Loucy (cell line): ENCODE data around the gene DAGLA.
A peak's percentile ranks its signal among the peaks of the same experiment; 100 is the strongest.

Experiments used
- H2AFZ ChIP-seq: fragments of 200-600 bp; sonication (generic); 2 replicates; pipeline ENCODE4 v1.6.0; 2016; ENCODE audit warnings: antibody characterized with exemption, mild to moderate bottlenecking, low read length, moderate library complexity
- H3F3A ChIP-seq: fragments of 200-600 bp; 2 replicates; pipeline ENCODE4 v1.6.0; 2016; ENCODE audit warnings: antibody characterized with exemption, low read depth, mild to moderate bottlenecking
- H3K27me3 ChIP-seq: fragments of 200-600 bp; sonication (generic); 2 replicates; pipeline ENCODE4 v1.6.1; 2014; ENCODE audit warnings: low read length, mild to moderate bottlenecking; ENCODE audit not compliant: insufficient read depth, poor library complexity, severe bottlenecking
- H3K36me3 ChIP-seq: fragments of 200-600 bp; sonication (generic); 2 replicates; pipeline ENCODE4 v1.6.1; 2016; ENCODE audit warnings: low read length; ENCODE audit not compliant: insufficient read depth
- H3K4me1 ChIP-seq: fragments of 200-600 bp; sonication (generic); 2 replicates; pipeline ENCODE4 v1.5.1; 2014; ENCODE audit warnings: low read length, mild to moderate bottlenecking; ENCODE audit not compliant: insufficient read depth, poor library complexity, severe bottlenecking
- H3K4me2 ChIP-seq: fragments of 200-600 bp; sonication (generic); 2 replicates; pipeline ENCODE4 v1.6.0; 2014; ENCODE audit warnings: antibody characterized with exemption, low read length, low read depth, mild to moderate bottlenecking; ENCODE audit not compliant: poor library complexity, severe bottlenecking
- H3K4me3 ChIP-seq: fragments of 200-600 bp; sonication (generic); 2 replicates; pipeline ENCODE4 v1.5.1; 2014; ENCODE audit warnings: low read length, mild to moderate bottlenecking, mixed read lengths; ENCODE audit not compliant: poor library complexity, severe bottlenecking
- H3K79me2 ChIP-seq: fragments of 200-600 bp; sonication (generic); 2 replicates; pipeline ENCODE4 v1.6.1; 2014; ENCODE audit warnings: low read length; ENCODE audit not compliant: insufficient read depth
- H3K9ac ChIP-seq: fragments of 200-600 bp; sonication (generic); 2 replicates; pipeline ENCODE4 v1.6.0; 2014; ENCODE audit warnings: mild to moderate bottlenecking, low read depth, low read length, moderate library complexity; ENCODE audit not compliant: poor library complexity, severe bottlenecking
- H3K9me2 ChIP-seq: fragments of 200-600 bp; sonication (generic); replicated peaks from 2 replicates; pipeline ENCODE4 v1.6.1; 2016; ENCODE audit warnings: low read depth, low read length, mixed read lengths
- H3K9me3 ChIP-seq: fragments of 200-600 bp; sonication (generic); 2 replicates; pipeline ENCODE4 v1.6.1; 2014; ENCODE audit warnings: mild to moderate bottlenecking, antibody characterized with exemption, low read length, low read depth; ENCODE audit not compliant: insufficient read depth
- H4K20me1 ChIP-seq: fragments of 200-600 bp; sonication (generic); 2 replicates; pipeline ENCODE4 v1.6.0; 2014; ENCODE audit warnings: antibody characterized with exemption, low read length, mild to moderate bottlenecking; ENCODE audit not compliant: insufficient read depth, poor library complexity, severe bottlenecking
- EZH2phosphoT487 ChIP-seq: fragments of 200-600 bp; IDR thresholded peaks from 2 replicates; pipeline ENCODE4 v1.6.1; 2018; ENCODE audit warnings: antibody characterized with exemption, mild to moderate bottlenecking, moderate library complexity, borderline replicate concordance
- TF ChIP-seq, protein P1 (sequence below): fragments of 200-600 bp; sonication (generic); conservative IDR thresholded peaks from 2 replicates; pipeline ENCODE4 v1.5.1; 2014; ENCODE audit warnings: mild to moderate bottlenecking, antibody characterized with exemption, low read length

Gene DAGLA, protein sequence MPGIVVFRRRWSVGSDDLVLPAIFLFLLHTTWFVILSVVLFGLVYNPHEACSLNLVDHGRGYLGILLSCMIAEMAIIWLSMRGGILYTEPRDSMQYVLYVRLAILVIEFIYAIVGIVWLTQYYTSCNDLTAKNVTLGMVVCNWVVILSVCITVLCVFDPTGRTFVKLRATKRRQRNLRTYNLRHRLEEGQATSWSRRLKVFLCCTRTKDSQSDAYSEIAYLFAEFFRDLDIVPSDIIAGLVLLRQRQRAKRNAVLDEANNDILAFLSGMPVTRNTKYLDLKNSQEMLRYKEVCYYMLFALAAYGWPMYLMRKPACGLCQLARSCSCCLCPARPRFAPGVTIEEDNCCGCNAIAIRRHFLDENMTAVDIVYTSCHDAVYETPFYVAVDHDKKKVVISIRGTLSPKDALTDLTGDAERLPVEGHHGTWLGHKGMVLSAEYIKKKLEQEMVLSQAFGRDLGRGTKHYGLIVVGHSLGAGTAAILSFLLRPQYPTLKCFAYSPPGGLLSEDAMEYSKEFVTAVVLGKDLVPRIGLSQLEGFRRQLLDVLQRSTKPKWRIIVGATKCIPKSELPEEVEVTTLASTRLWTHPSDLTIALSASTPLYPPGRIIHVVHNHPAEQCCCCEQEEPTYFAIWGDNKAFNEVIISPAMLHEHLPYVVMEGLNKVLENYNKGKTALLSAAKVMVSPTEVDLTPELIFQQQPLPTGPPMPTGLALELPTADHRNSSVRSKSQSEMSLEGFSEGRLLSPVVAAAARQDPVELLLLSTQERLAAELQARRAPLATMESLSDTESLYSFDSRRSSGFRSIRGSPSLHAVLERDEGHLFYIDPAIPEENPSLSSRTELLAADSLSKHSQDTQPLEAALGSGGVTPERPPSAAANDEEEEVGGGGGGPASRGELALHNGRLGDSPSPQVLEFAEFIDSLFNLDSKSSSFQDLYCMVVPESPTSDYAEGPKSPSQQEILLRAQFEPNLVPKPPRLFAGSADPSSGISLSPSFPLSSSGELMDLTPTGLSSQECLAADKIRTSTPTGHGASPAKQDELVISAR

DNA sequence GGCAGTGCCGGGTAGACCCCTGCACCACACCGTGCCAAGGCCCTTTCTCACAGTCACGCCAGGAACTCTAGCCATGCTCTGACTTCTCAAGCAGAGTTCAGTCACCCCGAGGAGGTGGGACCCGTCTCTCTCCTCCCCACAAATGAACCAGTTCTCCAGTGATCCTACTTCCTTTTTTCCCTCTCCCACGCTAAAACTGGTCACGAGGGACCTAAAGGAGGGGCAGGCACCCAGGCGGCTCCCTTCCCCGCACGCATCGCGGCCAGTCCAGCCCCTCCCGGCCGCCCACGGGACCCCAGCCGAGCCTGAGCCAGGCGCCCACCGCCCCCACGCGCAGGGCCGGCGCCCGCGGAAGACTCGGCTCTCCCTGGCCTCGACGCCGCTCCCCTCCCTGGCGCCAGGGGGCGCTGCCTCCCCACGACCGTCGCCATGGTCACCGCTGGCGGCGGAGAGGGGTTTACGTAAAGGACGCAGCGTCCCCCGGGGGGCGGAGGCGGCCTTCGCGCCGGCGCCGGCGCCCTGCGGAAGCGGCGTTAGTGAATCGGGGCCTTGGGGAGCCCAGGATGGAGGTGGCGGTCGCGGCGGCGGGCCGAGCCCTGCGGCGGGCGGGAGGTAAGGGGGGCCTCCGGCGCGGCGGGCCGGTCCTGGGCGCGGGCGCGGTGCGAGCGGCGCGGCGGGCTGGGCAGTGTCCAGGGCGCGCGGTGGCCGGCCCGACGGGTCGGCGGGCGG lies at the start of gene DAGLA:
Gene DAGLA (plus strand): TSS at position 499 of the 729 bp plus-strand sequence. CDS start 39,765 bp downstream, outside the sequence.
- Histone ChIP-seq H2AFZ (peak within 1 kb of the TSS; percentile 69; the same call in 1 of the 2 replicates), H3K79me2 (no peaks in the 10 kb centered on the region), H3K4me2 (peak within 1 kb of the TSS; percentile 65), H3F3A (no peaks in the 10 kb centered on the region), H3K4me3 (peak within 1 kb of the TSS; percentile 47), H3K36me3 (no peaks in the 10 kb centered on the region), H3K27me3 (peaks cover 17% of the 10 kb centered on the region), H3K9ac (peak within 1 kb of the TSS; percentile 52), H4K20me1 (no peaks in the 10 kb centered on the region), H3K9me2 (no peaks in the 10 kb centered on the region), H3K4me1 (peaks cover 6% of the 10 kb centered on the region), H3K9me3 (no peaks in the 10 kb centered on the region)
- TF ChIP-seq EZH2phosphoT487 = no peak
- TF ChIP-seq, protein P1, sequence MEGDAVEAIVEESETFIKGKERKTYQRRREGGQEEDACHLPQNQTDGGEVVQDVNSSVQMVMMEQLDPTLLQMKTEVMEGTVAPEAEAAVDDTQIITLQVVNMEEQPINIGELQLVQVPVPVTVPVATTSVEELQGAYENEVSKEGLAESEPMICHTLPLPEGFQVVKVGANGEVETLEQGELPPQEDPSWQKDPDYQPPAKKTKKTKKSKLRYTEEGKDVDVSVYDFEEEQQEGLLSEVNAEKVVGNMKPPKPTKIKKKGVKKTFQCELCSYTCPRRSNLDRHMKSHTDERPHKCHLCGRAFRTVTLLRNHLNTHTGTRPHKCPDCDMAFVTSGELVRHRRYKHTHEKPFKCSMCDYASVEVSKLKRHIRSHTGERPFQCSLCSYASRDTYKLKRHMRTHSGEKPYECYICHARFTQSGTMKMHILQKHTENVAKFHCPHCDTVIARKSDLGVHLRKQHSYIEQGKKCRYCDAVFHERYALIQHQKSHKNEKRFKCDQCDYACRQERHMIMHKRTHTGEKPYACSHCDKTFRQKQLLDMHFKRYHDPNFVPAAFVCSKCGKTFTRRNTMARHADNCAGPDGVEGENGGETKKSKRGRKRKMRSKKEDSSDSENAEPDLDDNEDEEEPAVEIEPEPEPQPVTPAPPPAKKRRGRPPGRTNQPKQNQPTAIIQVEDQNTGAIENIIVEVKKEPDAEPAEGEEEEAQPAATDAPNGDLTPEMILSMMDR = peak; percentile 72

DNA sequence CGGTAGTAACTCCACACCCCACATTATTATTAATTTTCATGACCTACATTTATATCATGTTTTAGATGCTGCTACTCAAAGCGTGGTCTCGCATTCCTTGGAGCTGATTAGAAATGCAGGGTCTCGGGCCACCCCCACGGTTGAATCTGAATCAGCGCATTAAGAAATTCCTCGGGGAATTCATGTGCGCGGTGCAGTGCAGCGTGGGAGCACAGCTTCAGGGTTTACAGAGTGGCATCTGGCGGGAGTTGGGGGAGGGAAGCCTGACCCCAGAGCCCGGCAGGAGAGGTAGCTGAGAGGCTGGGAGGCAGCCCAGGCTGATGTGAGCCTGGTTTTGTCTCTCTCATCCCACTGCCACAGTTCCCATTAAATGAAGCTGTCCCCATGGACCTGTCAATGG lies 48.1 kb upstream of the DAGLA start:
- Histone ChIP-seq H3K4me3 (no peak overlapping the region), H3K27me3 (no peaks in the 10 kb centered on the region), H4K20me1 (no peaks in the 10 kb centered on the region), H3K4me2 (no peak overlapping the region), H2AFZ (no peak overlapping the region), H3K4me1 (no peaks in the 10 kb centered on the region), H3F3A (no peaks in the 10 kb centered on the region), H3K36me3 (no peaks in the 10 kb centered on the region), H3K9ac (no peak overlapping the region), H3K79me2 (no peaks in the 10 kb centered on the region), H3K9me2 (no peaks in the 10 kb centered on the region), H3K9me3 (no peaks in the 10 kb centered on the region)
- TF ChIP-seq EZH2phosphoT487 = no peak
- TF ChIP-seq, protein P1 = no peak

DNA sequence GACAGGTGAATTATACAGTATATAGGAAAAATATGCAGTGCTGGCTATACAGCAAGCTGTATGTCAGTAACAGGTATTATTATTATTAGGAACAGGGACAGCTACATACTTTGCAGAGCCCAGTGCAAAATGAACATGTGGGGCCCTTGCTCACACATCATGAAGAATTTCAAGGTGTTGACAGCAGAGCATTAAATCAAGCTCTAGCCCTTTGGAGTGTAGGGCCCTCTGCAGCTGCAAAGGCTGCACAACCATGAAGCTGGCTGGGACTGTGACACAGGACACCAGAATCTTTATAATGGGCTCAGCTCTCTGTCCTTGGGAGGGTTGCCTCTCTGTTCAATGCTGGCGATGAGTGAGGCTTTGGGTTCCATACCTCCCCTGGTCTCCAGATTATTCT lies 44.9 kb upstream of the DAGLA start:
- Histone ChIP-seq H3K9ac (no peak overlapping the region), H4K20me1 (no peaks in the 10 kb centered on the region), H3K4me3 (no peak overlapping the region), H2AFZ (no peak overlapping the region), H3K36me3 (no peaks in the 10 kb centered on the region), H3K9me3 (no peaks in the 10 kb centered on the region), H3K27me3 (no peaks in the 10 kb centered on the region), H3K4me2 (no peak overlapping the region), H3K9me2 (no peaks in the 10 kb centered on the region), H3F3A (no peaks in the 10 kb centered on the region), H3K4me1 (no peaks in the 10 kb centered on the region), H3K79me2 (no peaks in the 10 kb centered on the region)
- TF ChIP-seq EZH2phosphoT487 = no peak
- TF ChIP-seq, protein P1 = no peak
